ENCODE data around the gene PRKAR1B.

DNA sequence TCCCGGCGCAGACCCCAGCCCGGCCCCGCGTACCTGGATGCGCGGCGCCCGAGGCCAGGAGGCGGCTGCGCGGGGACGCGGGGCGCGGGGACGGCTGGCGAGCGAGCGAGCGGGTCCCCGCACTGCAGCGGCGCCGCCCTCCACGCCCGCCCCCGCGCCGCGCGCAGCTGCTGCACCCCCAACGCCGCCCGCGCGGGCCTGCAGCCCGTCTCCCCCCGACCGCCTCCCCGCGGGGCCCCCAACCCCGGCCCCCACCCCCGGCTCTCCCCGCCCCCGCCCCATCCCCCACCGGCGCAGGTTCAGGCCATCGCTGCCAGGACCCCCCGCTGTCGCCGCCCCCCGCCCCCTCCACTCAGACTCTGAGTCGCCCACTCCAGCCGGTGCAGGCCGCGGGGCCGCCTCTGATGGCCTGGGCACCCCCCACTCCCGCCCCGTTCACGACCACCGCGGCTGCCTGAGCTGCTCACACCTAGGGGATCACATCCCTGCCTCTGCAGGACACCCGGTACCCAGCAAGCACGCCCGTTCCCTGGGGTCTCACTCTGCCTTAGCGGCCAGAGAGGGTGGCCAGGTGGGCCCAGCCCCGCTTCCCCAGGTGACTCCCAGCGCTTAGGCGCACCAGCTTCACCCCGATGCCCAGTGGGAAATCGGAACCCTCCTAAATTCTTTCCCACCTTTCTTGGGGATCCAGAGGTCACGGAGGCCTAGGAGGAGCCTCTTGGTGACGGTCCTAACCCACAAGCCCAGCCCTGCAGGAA lies 14.5 kb downstream of the PRKAR1B start:
- TF ChIP-seq, protein P1, sequence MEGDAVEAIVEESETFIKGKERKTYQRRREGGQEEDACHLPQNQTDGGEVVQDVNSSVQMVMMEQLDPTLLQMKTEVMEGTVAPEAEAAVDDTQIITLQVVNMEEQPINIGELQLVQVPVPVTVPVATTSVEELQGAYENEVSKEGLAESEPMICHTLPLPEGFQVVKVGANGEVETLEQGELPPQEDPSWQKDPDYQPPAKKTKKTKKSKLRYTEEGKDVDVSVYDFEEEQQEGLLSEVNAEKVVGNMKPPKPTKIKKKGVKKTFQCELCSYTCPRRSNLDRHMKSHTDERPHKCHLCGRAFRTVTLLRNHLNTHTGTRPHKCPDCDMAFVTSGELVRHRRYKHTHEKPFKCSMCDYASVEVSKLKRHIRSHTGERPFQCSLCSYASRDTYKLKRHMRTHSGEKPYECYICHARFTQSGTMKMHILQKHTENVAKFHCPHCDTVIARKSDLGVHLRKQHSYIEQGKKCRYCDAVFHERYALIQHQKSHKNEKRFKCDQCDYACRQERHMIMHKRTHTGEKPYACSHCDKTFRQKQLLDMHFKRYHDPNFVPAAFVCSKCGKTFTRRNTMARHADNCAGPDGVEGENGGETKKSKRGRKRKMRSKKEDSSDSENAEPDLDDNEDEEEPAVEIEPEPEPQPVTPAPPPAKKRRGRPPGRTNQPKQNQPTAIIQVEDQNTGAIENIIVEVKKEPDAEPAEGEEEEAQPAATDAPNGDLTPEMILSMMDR (IDR thresholded peaks at IDR 0.05) = no peak
- no peak for TF ChIP-seq POLR2A (IDR thresholded peaks at IDR 0.05)
